SW480 (cell line): Measurements from ENCODE around the gene TMA7B.
"Not testable (repeated sequence)": the region's sequence is repeated elsewhere in the genome, so short reads cannot be mapped to it uniquely, and the experiment has no call there.

Source experiments
- DNase-seq: peaks from one replicate; pipeline ENCODE4 v3.0.0-alpha.2; 2016; ENCODE audit warnings: low spot score

Gene TMA7B

GRCh38 chr22:39984746-39985145 is 24.5 kb downstream of the TMA7B start:
- DNase-seq, result no peak

DNA sequence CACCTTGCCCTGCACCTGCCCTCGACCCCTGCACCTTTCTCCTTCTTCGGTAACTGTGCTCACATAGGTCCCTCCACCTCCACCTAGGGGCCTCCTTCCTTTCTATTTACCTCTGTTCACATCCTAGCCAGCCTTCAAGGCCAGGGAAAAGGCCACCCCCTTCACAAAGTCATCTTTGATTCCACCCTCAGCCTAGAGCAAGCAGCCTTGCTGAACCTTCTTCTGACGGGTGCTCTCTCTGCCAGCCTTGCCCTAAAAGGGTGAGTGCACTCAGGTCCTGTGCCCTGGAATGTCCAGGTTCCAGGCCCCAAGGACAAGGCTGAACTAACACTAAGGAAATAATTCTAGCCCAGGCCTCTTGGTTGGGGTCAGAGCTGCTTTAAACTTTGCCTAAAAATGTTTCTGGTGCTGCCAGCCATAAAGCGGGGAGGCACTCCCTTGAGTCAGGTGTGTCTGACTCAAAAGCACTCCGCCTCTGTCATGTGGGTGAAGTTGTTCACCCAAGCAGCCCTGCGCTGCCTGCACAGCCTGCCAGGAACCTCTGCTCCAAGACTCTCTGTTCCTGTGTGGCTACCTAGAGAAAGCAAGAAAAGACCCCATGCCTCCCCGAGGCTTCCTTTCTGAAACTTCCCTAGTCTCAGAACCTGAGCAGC is 25.3 kb downstream of the TMA7B start:
- DNase-seq, result no peak

GRCh38 chr22:39988386-39989114 is 28.4 kb downstream of the TMA7B start:
- no peak for DNase-seq

GRCh38 chr22:39989633-39990032 is 29.4 kb downstream of the TMA7B start:
- DNase-seq, result no peak

GRCh38 chr22:39990686-39991085 is 30.5 kb downstream of the TMA7B start:
- DNase-seq, result no peak

GRCh38 chr22:39991159-39991860 is 31.1 kb downstream of the TMA7B start:
- DNase-seq, result no peak

DNA sequence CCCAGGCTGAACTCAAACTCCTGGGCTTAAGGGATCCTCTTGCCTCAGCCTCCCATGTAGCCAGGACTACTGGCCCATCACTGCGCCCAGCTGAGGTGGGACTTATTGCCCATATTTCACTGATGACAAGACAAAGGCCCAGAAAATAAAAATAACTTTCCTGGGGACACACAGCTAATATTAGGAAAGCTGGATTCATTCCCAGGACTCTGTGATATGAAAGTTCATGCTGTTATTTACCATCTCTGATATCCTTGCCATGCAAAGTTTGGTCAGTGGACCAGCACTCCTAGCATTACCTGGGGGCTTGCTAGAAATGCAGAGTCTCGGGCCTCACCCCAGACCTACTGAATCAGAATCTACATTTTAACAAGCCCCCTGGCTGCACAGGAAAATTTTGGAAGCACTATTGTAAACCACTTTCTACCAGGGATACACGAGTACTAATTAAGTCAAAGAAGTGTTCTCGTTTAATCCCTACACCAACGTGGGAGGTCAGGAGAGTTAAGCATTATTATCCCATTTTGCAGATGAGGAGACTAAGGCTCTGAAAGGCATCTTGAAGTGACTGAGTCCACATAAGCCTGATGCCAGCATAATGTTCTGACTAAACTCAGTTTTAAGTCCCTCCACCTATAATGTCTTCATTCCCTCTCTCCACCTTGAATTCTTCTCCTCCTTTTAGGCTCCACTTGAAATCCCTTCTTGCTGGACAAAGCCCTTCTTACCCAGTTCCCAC is 32.1 kb downstream of the TMA7B start:
- DNase-seq, result no peak

DNA sequence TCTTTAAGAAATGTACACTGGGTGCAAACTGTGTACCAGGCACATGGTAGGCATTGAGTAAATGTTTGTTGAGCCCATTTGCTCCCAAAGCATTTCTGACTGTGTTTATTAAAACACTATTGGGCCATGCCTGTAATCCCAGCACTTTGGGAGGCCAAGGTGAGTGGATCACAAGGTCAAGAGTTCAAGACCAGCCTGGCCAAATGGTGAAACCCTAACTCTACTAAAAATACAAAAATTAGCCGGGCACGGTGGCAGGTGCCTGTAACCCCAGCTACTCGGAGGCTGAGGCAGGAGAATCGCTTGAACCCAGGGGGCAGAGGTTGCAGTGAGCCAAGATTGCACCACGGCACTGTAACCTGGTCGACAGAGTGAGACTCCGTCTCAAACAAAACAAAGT is 32.7 kb downstream of the TMA7B start:
- not testable (repeated sequence) for DNase-seq

DNA sequence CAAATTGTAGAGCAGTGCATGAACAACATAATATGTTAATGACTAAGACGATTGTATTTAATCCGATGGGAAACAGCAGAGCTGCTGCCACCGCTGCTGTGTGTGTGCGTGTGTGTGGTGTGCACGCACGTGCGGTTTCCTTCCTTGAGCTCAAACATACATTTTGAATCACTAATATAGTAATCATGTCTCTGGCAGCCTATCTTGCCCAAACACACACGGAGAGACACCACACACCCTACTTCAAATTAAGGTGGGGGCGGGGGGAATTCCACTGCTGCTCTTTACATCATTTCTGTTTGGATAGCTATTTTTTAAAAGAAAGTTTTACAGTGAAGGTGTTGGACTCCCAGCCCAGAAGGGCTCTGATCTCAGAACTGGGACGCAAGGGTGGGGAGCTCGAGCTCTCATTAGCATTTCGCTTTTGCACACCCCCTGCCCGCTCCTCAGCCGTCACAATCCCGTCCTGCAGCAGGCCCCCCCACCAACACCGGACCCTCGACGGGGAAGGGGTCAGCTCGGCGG is 33.9 kb downstream of the TMA7B start:
- peak; percentile 48 for DNase-seq

- peak; percentile 68 for DNase-seq
Observed at GRCh38 chr22:39994566-39995392, 34.6 kb downstream of the TMA7B start, which contains the start of gene FAM83F. FAM83F (plus strand) TSS chr22:39994954; CDS start chr22:39995043, 89 bp downstream.

GRCh38 chr22:39995393-39996252 is 35.4 kb downstream of the TMA7B start:
- peak; percentile 37 for DNase-seq

GRCh38 chr22:39996732-39997131 is 36.5 kb downstream of the TMA7B start:
- no peak for DNase-seq

DNA sequence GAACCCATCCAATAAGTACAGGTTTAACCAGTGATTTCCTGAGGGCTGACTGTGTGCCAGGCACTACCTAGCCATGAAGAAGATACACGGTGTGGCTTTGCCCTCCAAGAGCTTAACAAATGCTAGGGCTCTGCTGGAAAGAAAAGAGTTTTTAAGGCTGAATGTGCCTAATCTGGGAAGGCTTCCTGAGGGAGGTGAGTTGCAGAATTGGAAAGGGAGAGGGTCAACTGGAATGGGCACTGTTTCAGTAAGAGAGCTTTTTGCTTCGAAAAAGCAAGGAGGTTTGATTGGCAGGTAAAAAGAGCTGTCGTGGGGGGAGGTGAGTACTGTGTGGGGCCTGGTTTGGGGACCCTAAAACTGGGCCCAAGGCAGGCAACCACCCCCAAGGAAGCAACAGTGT is 37.2 kb downstream of the TMA7B start:
- DNase-seq, result no peak

GRCh38 chr22:39997939-39998726 is 37.9 kb downstream of the TMA7B start:
- no peak for DNase-seq

DNA sequence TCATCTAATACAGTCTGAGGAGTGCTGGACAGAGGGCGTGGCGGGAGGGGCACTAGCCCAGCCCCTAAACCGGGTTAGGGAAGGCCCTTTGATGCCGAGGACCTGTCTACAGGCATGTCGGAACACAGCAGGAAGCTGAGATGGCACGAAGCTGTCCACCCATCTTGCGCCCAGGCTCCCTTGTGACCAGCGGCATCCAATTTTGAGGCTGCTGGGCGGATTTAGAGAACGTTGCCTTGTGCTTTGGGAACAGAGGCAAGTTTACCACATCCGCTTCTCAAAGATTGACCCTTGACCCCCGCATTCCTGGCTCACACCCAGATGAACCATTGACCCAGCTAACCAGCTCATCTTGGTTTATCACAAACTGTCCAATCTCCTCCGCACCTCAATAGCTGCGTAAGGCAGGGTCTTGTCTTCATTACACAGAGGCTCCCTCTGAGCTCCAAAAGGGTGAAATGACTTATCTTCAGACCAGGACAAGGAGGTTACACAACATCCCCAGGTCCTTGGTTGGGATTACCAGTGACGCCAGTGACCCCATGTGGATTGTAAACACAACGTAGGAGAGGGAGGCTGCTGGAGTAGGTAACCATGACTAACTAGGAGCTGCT is 39.1 kb downstream of the TMA7B start:
- DNase-seq, result peak; percentile 58

DNA sequence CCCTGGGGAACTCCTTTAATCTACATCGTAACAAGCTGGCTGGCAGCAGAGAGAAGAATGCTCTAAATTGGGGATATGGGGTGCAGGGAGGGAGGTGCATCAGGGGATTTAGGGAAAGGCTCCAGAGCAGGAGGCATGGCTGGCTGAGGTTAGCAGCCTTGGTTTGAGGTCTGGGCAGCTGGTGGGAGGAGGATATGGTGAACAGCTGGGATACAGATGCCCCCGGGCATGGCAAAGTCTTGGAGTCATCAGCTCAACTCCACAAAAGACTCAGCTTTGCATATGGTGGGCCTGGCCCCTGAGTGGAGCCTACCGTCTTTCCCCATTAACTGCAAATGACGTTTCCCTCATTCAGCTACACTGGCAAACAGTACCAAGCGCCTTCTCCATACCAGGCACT is 40.0 kb downstream of the TMA7B start:
- DNase-seq, result no peak

GRCh38 chr22:40001106-40001505 is 40.9 kb downstream of the TMA7B start:
- no peak for DNase-seq

- DNase-seq, result peak; percentile 34
Observed at GRCh38 chr22:40001800-40002577, 41.8 kb downstream of the TMA7B start.
